Upper lobe of right lung (tissue), 1 donor: ENCODE results near the gene RAP1GDS1. TPM values are rescaled to one million over a fixed set of nuclear protein-coding genes. Genes with fewer than 3 reads are reported as not detected.
"Not testable (repeated sequence)": the region's sequence is repeated elsewhere in the genome, so short reads cannot be mapped to it uniquely, and the experiment has no call there.

Experiments
- ATAC-seq: fragments of 200-7000 bp; cut with Tn5 transposase; one replicate; pipeline ENCODE4 v1.9.1; 2020; ENCODE audit warnings: mild to moderate bottlenecking, moderate library complexity
- DNase-seq: peaks from one replicate; pipeline ENCODE4 v3.0.0-alpha.2; 2020
- H3K27ac ChIP-seq: fragments of 200-600 bp; one replicate; pipeline ENCODE4 v1.8.0; 2022
- H3K27me3 ChIP-seq: fragments of 200-600 bp; one replicate; pipeline ENCODE4 v1.8.0; 2022; ENCODE audit warnings: mild to moderate bottlenecking
- H3K36me3 ChIP-seq: fragments of 200-600 bp; one replicate; pipeline ENCODE4 v1.8.0; 2022
- H3K4me1 ChIP-seq: fragments of 200-600 bp; one replicate; pipeline ENCODE4 v1.8.0; 2022
- H3K4me3 ChIP-seq: fragments of 200-600 bp; one replicate; pipeline ENCODE4 v1.8.0; 2022; ENCODE audit warnings: mild to moderate bottlenecking
- H3K9me3 ChIP-seq: fragments of 200-600 bp; one replicate; pipeline ENCODE4 v1.8.0; 2022
- intact Hi-C: fragments of 100-400 bp; cut with DNase I; formaldehyde crosslinking; loops from one replicate; pipeline ENCODE4 v1.11.0; 2022
- total RNA-seq: library from RNA; stranded (reverse); fragmentation: NEBNext Ultra II Directional; extraction: Animal tissue kit (Norgen Biotek cat#: 25700); gene quantifications from one replicate; pipeline ENCODE4 v1.2.1, GENCODE V29; 2021
- TF ChIP-seq, protein P1 (sequence below): fragments of 200-600 bp; IDR thresholded peaks from one replicate; pipeline ENCODE4 v1.8.0; 2022; ENCODE audit warnings: antibody characterized with exemption
- donor health status: DM: no; HTN: yes; CAD: no; lungs with severe emphysema.

The RAP1GDS1 gene
- total RNA-seq, 1 donor from 2014 or later: 39.1 TPM

DNA sequence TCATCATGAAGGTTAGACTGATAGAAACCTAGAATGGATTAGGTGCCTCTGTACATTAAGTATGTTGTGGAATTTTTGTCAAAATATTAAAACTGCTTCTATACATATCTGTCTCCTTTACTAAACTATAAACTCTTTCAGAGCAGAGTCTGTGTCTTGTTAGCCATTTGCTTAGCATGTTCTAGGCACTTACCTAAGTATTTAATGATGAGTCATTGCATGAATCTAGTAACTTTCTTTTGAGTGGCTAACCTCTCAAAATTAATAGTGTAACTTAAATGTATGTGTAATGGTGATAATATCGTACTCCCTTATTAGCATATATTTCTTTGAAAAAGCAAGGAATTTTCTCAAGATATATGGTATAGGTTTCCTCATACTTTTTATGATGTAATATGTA lies 57.8 kb downstream of the RAP1GDS1 start:
- Histone ChIP-seq H3K9me3 (no peaks in the 10 kb centered on the region), H3K36me3 (no peaks in the 10 kb centered on the region), H3K4me1 (no peaks in the 10 kb centered on the region), H3K27ac (no peak overlapping the region), H3K27me3 (no peaks in the 10 kb centered on the region), H3K4me3 (no peak overlapping the region)
- ATAC-seq (no peak), DNase-seq (no peak)
- intact Hi-C loops: no loop called here
- TF ChIP-seq, protein P1, sequence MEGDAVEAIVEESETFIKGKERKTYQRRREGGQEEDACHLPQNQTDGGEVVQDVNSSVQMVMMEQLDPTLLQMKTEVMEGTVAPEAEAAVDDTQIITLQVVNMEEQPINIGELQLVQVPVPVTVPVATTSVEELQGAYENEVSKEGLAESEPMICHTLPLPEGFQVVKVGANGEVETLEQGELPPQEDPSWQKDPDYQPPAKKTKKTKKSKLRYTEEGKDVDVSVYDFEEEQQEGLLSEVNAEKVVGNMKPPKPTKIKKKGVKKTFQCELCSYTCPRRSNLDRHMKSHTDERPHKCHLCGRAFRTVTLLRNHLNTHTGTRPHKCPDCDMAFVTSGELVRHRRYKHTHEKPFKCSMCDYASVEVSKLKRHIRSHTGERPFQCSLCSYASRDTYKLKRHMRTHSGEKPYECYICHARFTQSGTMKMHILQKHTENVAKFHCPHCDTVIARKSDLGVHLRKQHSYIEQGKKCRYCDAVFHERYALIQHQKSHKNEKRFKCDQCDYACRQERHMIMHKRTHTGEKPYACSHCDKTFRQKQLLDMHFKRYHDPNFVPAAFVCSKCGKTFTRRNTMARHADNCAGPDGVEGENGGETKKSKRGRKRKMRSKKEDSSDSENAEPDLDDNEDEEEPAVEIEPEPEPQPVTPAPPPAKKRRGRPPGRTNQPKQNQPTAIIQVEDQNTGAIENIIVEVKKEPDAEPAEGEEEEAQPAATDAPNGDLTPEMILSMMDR: no peak

- no peak overlapping the region for H3K27ac ChIP-seq
- TF ChIP-seq, protein P1: no peak
- intact Hi-C loops: no loop called here
- ATAC-seq (no peak), DNase-seq (no peak)
- H3K4me3 ChIP-seq: no peak overlapping the region
- no peaks in the 10 kb centered on the region for H3K36me3 ChIP-seq
- H3K9me3 ChIP-seq: no peaks in the 10 kb centered on the region
- no peaks in the 10 kb centered on the region for H3K4me1 ChIP-seq
- no peaks in the 10 kb centered on the region for H3K27me3 ChIP-seq
Measured at GRCh38 chr4:98326168-98326567, 65.0 kb downstream of the RAP1GDS1 start.

DNA sequence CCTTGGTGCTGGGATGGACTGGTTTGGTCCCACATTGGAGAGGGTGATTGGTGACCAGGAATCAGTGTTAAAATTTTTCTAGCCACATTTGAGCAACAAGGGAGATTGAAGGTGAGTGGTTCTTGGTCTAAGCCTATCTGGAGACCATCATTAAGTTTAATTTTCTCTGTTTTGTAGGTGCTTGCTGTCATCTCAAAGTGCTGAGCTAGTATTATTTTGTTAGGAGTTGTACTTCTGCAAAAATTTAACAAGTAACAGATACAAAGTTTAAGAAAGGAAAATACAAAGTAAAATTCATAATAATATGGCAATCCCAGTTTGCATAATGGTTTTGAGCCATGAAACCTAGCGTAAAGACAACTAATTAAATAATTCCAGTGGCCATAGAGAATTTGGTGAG lies 66.5 kb downstream of the RAP1GDS1 start:
- H3K36me3 ChIP-seq: no peaks in the 10 kb centered on the region
- ATAC-seq: no peak
- no peak overlapping the region for H3K4me3 ChIP-seq
- no peaks in the 10 kb centered on the region for H3K4me1 ChIP-seq
- no peak overlapping the region for H3K27ac ChIP-seq
- no peaks in the 10 kb centered on the region for H3K27me3 ChIP-seq
- no peak for DNase-seq
- intact Hi-C loops: no loop called here
- TF ChIP-seq, protein P1: no peak
- peaks cover 11% of the 10 kb centered on the region for H3K9me3 ChIP-seq

GRCh38 chr4:98329879-98330640 lies 68.9 kb downstream of the RAP1GDS1 start:
- not testable (repeated sequence) for DNase-seq, ATAC-seq

DNA sequence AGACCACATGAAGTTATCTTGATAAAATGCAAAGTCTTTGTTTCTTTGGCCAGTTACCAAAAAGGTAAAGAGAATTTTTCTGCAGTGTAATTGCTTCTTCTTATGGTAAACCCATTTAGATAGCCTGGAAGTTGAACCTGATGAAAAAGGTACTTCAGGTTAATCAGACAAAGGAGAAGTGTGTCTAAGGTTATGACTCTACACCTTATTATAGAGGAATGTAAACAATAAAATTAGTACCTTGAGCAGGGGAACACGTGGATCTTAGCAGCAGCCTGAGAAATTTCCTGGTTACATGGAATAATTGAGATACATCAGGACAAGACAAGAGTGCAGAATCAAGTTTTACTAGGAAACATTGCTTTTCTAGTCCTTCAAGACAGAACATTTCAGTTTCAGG lies 70.8 kb downstream of the RAP1GDS1 start:
- no peak overlapping the region for H3K4me3 ChIP-seq
- DNase-seq: no peak
- intact Hi-C loops: no loop called here

More at GRCh38 chr4:98329879-98330640, 68.9 kb downstream of the RAP1GDS1 start:
- H3K27ac ChIP-seq, intact Hi-C loops, H3K4me3 ChIP-seq, H3K36me3 ChIP-seq, H3K27me3 ChIP-seq, H3K4me1 ChIP-seq: not testable (repeated sequence)
- H3K9me3 ChIP-seq: peaks cover 27% of the 10 kb centered on the region

GRCh38 chr4:98334461-98334860 lies 73.3 kb downstream of the RAP1GDS1 start:
- Histone ChIP-seq H3K4me3 (no peak overlapping the region), H3K4me1 (no peaks in the 10 kb centered on the region), H3K9me3 (peaks cover 27% of the 10 kb centered on the region), H3K27ac (no peak overlapping the region), H3K36me3 (no peaks in the 10 kb centered on the region), H3K27me3 (no peaks in the 10 kb centered on the region)
- no peak for ATAC-seq
- TF ChIP-seq, protein P1: no peak
- DNase-seq: no peak
- intact Hi-C loops: no loop called here

More for the DNA sequence above, 70.8 kb downstream of the RAP1GDS1 start:
- H3K36me3 ChIP-seq: no peaks in the 10 kb centered on the region
- H3K27me3 ChIP-seq: no peaks in the 10 kb centered on the region
- H3K4me1 ChIP-seq: no peaks in the 10 kb centered on the region
- TF ChIP-seq, protein P1: no peak
- ATAC-seq: no peak
- H3K27ac ChIP-seq: no peak overlapping the region
- H3K9me3 ChIP-seq: peaks cover 27% of the 10 kb centered on the region
